RWPE2 (cell line): ENCODE measurements around the gene PPARD.

ENCODE experiments used
- ATAC-seq: fragments of 200-7000 bp; cut with Tn5 transposase; 3 replicates; pipeline ENCODE4 v1.9.1; 2021; ENCODE audit warnings: low read depth
- DNase-seq: peaks from one replicate; pipeline ENCODE4 v3.0.0-alpha.2; 2020; ENCODE audit warnings: low spot score
- H3K27ac ChIP-seq: fragments of 450-650 bp; 2 replicates; pipeline ENCODE4 v1.5.1; 2017; ENCODE audit warnings: mild to moderate bottlenecking; ENCODE audit not compliant: poor library complexity, severe bottlenecking
- H3K27me3 ChIP-seq: fragments of 250-450 bp; sonication (Bioruptor Pico); 2 replicates; pipeline ENCODE4 v1.5.1; 2021; ENCODE audit warnings: mild to moderate bottlenecking, moderate library complexity; ENCODE audit not compliant: insufficient read depth, poor library complexity, severe bottlenecking
- H3K36me3 ChIP-seq: fragments of 250-450 bp; sonication (Bioruptor Pico); 2 replicates; pipeline ENCODE4 v1.5.1; 2020; ENCODE audit warnings: low read depth, mild to moderate bottlenecking, moderate library complexity
- H3K4me1 ChIP-seq: fragments of 250-450 bp; sonication (Bioruptor Pico); 2 replicates; pipeline ENCODE4 v1.5.1; 2021; ENCODE audit warnings: mild to moderate bottlenecking, moderate library complexity; ENCODE audit not compliant: insufficient read depth, poor library complexity, severe bottlenecking
- H3K4me3 ChIP-seq: fragments of 250-450 bp; sonication (Bioruptor Pico); 2 replicates; pipeline ENCODE4 v1.5.1; 2021; ENCODE audit warnings: mild to moderate bottlenecking, moderate library complexity; ENCODE audit not compliant: severe bottlenecking
- H3K9me3 ChIP-seq: fragments of 250-450 bp; sonication (Bioruptor Pico); 2 replicates; pipeline ENCODE4 v1.5.1; 2021; ENCODE audit warnings: mild to moderate bottlenecking, moderate library complexity; ENCODE audit not compliant: severe bottlenecking
- CTCF ChIP-seq: fragments of 450-650 bp; IDR thresholded peaks from one replicate; pipeline ENCODE4 v1.5.1; 2017; ENCODE audit warnings: mild to moderate bottlenecking, moderate library complexity; ENCODE audit not compliant: poor library complexity, severe bottlenecking

PPARD gene

DNA sequence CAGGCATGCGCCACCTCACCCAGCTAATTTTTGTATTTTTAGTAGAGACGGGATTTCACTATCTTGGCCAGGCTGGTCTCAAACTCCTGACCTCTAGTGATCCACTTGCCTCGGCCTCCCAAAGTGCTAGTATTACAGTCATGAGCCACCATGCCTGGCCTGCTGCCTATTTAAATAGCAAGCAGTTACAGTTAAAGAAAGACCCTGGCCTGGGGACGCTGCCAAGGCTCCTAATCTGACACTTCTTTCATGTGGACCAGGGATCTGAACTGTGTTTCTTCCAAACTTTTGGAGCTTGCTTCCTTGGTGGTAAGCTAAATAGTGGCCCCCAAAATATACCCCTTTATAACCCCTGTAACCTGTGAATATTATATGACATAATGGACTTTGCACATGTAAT, 15.3 kb downstream of the PPARD start:
- Histone ChIP-seq H3K36me3 (peaks cover 20% of the 10 kb centered on the region), H3K4me3 (no peak overlapping the region), H3K27me3 (no peaks in the 10 kb centered on the region), H3K27ac (no peak overlapping the region), H3K9me3 (no peaks in the 10 kb centered on the region), H3K4me1 (peaks cover 14% of the 10 kb centered on the region)
- ATAC-seq (no peak), DNase-seq (no peak)
- no peak for TF ChIP-seq CTCF

- Histone ChIP-seq H3K36me3 (peaks cover 16% of the 10 kb centered on the region), H3K9me3 (no peaks in the 10 kb centered on the region), H3K27me3 (no peaks in the 10 kb centered on the region), H3K27ac (no peak overlapping the region), H3K4me1 (peaks cover 14% of the 10 kb centered on the region), H3K4me3 (no peak overlapping the region)
- DNase-seq, result no peak
- TF ChIP-seq CTCF, result no peak
- no peak for ATAC-seq
Measured at GRCh38 chr6:35358086-35358485, 15.7 kb downstream of the PPARD start.

DNA sequence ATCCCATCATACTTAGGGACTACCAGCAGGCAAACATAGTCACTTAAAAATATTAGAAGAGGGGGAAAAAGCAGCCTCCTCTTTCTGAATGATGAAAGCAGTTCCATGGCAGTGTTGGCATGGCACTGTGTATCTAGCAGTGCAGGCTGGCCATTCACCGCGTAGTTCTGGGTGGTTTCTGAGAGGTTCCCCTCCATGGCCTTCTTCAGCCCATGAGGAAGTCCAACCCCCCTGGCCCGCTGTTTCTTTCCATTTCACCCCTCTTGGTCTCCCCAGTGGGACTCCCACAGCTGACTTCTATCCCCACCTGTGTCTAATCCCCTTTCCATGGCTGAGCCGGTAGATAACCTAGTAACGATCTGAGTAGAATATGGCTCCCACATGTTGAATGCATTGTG, 17.0 kb downstream of the PPARD start:
- no peaks in the 10 kb centered on the region for H3K9me3 ChIP-seq
- H3K27me3 ChIP-seq, result no peaks in the 10 kb centered on the region
- peaks cover 8% of the 10 kb centered on the region; the same call in 1 of the 2 replicates for H3K36me3 ChIP-seq
- ATAC-seq, result no peak
- no peak for DNase-seq
- H3K27ac ChIP-seq, result peak overlapping the region; percentile 64
- peaks cover 14% of the 10 kb centered on the region for H3K4me1 ChIP-seq
- H3K4me3 ChIP-seq, result no peak overlapping the region
- no peak for TF ChIP-seq CTCF

DNA sequence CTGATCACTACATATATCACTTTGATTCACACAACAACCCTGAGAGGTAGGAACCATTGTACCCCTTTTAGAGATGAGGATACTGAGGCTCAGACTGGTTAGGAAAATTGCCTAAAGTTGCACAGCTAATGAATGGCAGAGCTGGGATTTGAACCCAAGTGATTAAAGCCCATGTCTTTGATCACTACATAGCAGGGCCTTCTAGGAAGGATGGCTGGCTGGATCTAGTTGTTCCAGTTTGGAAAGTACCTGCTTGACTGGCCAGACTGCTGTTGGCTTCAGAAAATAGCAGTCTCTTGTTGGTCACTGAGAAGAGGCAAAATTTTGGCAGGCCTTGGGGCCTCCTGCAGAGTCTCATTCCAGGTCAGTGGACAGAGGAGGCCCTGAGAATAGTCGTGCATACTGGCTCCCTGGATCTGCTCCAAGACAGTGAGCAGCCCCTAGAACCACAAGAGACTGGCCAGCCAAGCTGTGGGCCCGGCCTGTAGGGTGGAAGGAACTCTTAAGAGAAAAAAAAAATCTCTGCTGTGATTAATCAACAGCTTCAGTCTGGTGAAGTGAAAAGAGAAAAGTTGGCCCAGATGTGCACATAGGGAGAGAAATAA, 17.5 kb downstream of the PPARD start:
- no peak for TF ChIP-seq CTCF

DNA sequence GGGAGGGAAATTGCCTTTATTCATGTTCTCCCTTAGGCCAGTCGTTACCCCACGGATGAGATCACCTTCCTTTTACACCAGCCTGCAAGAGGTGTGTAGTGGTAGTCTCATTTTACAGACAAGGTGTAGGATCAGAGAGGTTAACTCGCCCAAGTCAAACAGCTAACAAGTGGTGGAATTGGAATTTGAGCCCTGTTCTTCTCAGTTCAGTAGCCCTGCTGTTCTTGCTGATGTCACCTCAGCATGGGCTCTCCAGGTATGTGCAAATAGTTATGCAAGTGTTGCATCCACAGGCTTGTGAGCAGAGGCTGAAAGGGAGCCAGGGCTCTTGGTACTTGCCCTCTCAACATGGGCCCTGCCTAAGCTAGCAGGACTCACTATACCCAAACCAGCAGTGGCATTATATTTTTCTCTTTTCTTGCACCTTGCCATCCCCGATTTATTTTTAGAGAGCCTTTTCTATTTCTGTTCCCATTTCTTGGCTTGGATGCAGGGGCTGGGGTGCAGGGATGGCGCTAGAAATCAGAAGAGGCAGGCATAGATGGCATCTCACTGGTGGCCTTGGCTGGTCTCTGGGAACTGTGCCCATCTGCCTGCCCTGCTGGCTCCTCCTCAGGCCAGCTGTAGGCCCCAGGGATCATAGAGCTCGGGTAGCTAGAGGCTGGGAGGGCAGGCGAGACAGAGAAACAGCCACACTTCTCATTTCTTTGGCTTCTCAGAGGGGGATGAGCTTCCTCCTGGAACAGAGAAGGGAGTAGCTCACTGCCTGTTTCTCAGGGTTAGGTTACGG, 18.2 kb downstream of the PPARD start:
- H3K27ac ChIP-seq, result peak overlapping the region; percentile 64
- no peaks in the 10 kb centered on the region for H3K9me3 ChIP-seq
- H3K4me3 ChIP-seq, result no peak overlapping the region
- H3K36me3 ChIP-seq, result 0 out of 2 replicates have a peak, but pooled peaks cover 5% of the 10 kb centered on the region
- H3K27me3 ChIP-seq, result no peaks in the 10 kb centered on the region
- no peak for TF ChIP-seq CTCF
- ATAC-seq (peak; percentile 85), DNase-seq (no peak)
- peaks cover 14% of the 10 kb centered on the region for H3K4me1 ChIP-seq

More for the DNA sequence above, 17.5 kb downstream of the PPARD start:
- Histone ChIP-seq H3K4me3 (no peak overlapping the region), H3K27ac (peak overlapping the region; percentile 64), H3K36me3 (peaks cover 8% of the 10 kb centered on the region; the same call in 1 of the 2 replicates), H3K27me3 (no peaks in the 10 kb centered on the region), H3K9me3 (no peaks in the 10 kb centered on the region), H3K4me1 (peaks cover 14% of the 10 kb centered on the region)
- peak; percentile 48; the same call in 2 of the 3 replicates for ATAC-seq
- DNase-seq, result no peak
